ENCODE data around the gene PDCL3.

DNA sequence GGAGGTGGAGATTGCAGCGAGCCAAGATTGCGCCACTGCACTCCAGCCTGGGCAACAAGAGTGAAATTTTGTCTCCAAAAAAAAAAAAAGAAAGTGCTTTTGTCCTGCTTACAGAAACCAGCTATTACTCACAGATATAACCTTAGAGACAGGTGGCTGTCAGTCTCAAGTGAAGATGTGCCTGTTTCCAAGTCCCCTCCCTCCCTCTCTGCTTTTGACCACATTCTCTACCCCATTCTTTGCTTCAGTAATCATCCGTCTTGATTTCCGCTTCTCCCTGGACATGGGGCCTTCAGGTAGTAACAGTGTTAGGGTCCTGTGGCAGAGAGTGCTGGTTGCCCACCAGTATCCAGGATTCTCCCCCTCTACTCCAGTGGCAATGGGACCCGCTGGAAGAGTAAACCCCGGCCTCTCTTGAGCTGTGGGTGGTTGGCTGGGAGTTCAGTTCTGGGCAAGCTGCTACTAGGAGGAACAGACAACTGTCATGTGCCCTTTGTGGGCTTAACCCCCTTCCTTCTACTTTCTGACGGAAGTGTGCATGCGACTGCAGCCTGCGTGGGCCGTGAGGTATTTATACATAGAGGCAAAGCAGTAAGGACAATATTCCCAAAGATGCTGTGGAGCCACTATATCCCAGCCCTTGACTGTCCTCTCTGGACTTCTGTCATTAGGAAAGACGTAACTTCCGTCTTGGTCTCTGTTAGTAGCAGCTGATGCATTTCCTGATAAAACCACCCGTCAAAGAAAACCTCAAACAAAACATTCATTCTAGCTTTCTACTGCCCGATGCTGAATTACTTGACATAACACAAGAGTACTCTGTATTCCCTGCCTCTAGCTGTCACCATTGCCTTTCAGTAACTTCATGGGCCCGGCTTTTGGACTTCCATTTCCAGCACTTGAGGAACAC lies 17.8 kb downstream of the PDCL3 start:
- TF ChIP-seq, protein P1, sequence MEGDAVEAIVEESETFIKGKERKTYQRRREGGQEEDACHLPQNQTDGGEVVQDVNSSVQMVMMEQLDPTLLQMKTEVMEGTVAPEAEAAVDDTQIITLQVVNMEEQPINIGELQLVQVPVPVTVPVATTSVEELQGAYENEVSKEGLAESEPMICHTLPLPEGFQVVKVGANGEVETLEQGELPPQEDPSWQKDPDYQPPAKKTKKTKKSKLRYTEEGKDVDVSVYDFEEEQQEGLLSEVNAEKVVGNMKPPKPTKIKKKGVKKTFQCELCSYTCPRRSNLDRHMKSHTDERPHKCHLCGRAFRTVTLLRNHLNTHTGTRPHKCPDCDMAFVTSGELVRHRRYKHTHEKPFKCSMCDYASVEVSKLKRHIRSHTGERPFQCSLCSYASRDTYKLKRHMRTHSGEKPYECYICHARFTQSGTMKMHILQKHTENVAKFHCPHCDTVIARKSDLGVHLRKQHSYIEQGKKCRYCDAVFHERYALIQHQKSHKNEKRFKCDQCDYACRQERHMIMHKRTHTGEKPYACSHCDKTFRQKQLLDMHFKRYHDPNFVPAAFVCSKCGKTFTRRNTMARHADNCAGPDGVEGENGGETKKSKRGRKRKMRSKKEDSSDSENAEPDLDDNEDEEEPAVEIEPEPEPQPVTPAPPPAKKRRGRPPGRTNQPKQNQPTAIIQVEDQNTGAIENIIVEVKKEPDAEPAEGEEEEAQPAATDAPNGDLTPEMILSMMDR (conservative IDR thresholded peaks at IDR 0.05): no peak
- no peak for TF ChIP-seq EZH2 (IDR thresholded peaks at IDR 0.05; ENCODE audit: low read depth)
